Panc1 (cell line): Measurements from ENCODE around the gene PIAS4.

Experiments used
- CTCF ChIP-seq: fragments of 450-650 bp; IDR thresholded peaks from 2 replicates; pipeline ENCODE4 v1.5.1; 2017; ENCODE audit warnings: mild to moderate bottlenecking
- POLR2AphosphoS5 ChIP-seq: IDR thresholded peaks from 2 replicates; pipeline ENCODE4 v1.6.1; 2012; ENCODE audit warnings: mild to moderate bottlenecking, low read depth, low read length, moderate library complexity
- SIN3A ChIP-seq: IDR thresholded peaks from 2 replicates; pipeline ENCODE4 v1.6.1; 2012; ENCODE audit warnings: low read depth, mild to moderate bottlenecking, low read length, moderate library complexity, borderline replicate concordance; ENCODE audit not compliant: insufficient read depth

- TF ChIP-seq POLR2AphosphoS5 (no peak), CTCF (no peak), SIN3A (no peak)
Observed at GRCh38 chr19:4016486-4016885, 8.9 kb downstream of the PIAS4 start.
